ENCODE measurements around the gene ATP5IF1. TPM values are rescaled to one million over a fixed set of nuclear protein-coding genes. Genes with fewer than 3 reads are reported as not detected.

Gene ATP5IF1
- total and polyA plus RNA-seq, 9 of the 15 experiments (the other 6 are each of a cell fraction or from before 2014, with no cell fraction given), result 292 to 1,422 (median 388) TPM

GRCh38 chr1:28195780-28196179 lies 40.1 kb upstream of the ATP5IF1 start:
- Histone ChIP-seq H3K36me3 (ENCODE audit: control insufficient read depth, insufficient read depth, low read length) (peaks cover 33% of the 10 kb centered on the region), H3K4me2 (ENCODE audit: insufficient read depth, low read length) (no peak overlapping the region), H3K4me3 (no peak overlapping the region), H3K4me1 (replicated peaks in 1 of 2; ENCODE audit: control insufficient read depth in 2 of 2, insufficient read depth in 2 of 2, low read length in 2 of 2) (peaks cover 21 to 23% of the 10 kb centered on the region in 2 experiments), H2AFZ (ENCODE audit: low read depth, low read length) (no peak overlapping the region), H3K9me1 (ENCODE audit: control insufficient read depth, insufficient read depth, low read length) (no peaks in the 10 kb centered on the region), H3K79me2 (ENCODE audit: control insufficient read depth, insufficient read depth, low read length) (no peaks in the 10 kb centered on the region), H3K9ac (ENCODE audit: insufficient read depth in 1 of 2, low read depth in 2 of 2, low read length in 2 of 2) (no peak overlapping the region), H4K20me1 (replicated peaks; ENCODE audit: control insufficient read depth, insufficient read depth, low read length) (no peaks in the 10 kb centered on the region), H3K27me3 (ENCODE audit: control insufficient read depth in 2 of 2, insufficient read depth in 2 of 2, low read length in 2 of 2) (no peaks in the 10 kb centered on the region), H3K9me3 (replicated peaks; ENCODE audit: control insufficient read depth, insufficient read depth, low read depth, low read length) (no peaks in the 10 kb centered on the region), H3K27ac (ENCODE audit: extremely low read depth, low read depth, low read length) (no peak overlapping the region)
- in situ Hi-C loops (cut with MboI) (loop anchor here (10.0 kb wide), 1 partner anchor 331 kb away; no protein-coding TSS in a partner anchor), intact Hi-C loops (cut with micrococcal nuclease) (no loop called here)
- no peak for FAIRE-seq
- peak in 1 of 4 experiments; percentile 14 for DNase-seq (ENCODE audit: extremely low read depth in 1 of 4, low spot score in 3 of 4)
- ChIA-PET CTCF (ENCODE audit: low intra/inter-chr PET ratio) (no interaction called here), POLR2A (interaction anchor here (0.9 to 2.5 kb wide), 5 partner anchors 8 to 986 kb away, joined by 3 to 7 read pairs (median 4); no protein-coding TSS in a partner anchor)
- 40% methylated on average over 1 of the region's 1 CpG for WGBS (ENCODE audit: insufficient coverage, low coverage, missing lambda C conversion rate)
- ATAC-seq, result no peak
- BruUV-seq (replicated peaks), result no TSS peak
- TF ChIP-seq RAD21 (CRISPR knock-in tag; conservative IDR thresholded peaks at IDR 0.05 in 1 of 2, IDR thresholded peaks at IDR 0.05 in 1 of 2) (no peak), KDM1A (IDR thresholded peaks at IDR 0.05) (no peak), HMG20B (CRISPR knock-in tag; IDR thresholded peaks at IDR 0.05) (no peak), ZNF76 (CRISPR knock-in tag; IDR thresholded peaks at IDR 0.05; ENCODE audit: borderline replicate concordance) (no peak), MTA1 (IDR thresholded peaks at IDR 0.05; ENCODE audit: borderline replicate concordance) (no peak), ZNF445 (CRISPR knock-in tag; IDR thresholded peaks at IDR 0.05; ENCODE audit: low read depth) (no peak), CTCF (IDR thresholded peaks at IDR 0.05 in 2 of 3, conservative IDR thresholded peaks at IDR 0.05 in 1 of 3; ENCODE audit: insufficient read depth in 2 of 3, low read depth in 1 of 3, low read length in 3 of 3) (no peak), NEUROD1 (IDR thresholded peaks at IDR 0.05; ENCODE audit: borderline replicate concordance, low read depth, low read length, partially characterized antibody) (no peak), EHMT2 (IDR thresholded peaks at IDR 0.05) (no peak), ZNF449 (CRISPR knock-in tag; IDR thresholded peaks at IDR 0.05) (no peak), RCOR1 (IDR thresholded peaks at IDR 0.05; ENCODE audit: borderline replicate concordance in 1 of 2, low read depth in 2 of 2, low read length in 2 of 2) (no peak), ZBTB2 (IDR thresholded peaks at IDR 0.05) (no peak), YBX1 (IDR thresholded peaks at IDR 0.05) (no peak), PTBP1 (IDR thresholded peaks at IDR 0.05; ENCODE audit: low read depth, low read length) (no peak), CREB3L1 (IDR thresholded peaks at IDR 0.05; ENCODE audit: borderline replicate concordance, low read depth) (no peak), ZNF212 (CRISPR knock-in tag; IDR thresholded peaks at IDR 0.05) (no peak), SIN3A (IDR thresholded peaks at IDR 0.05; ENCODE audit: borderline replicate concordance in 2 of 2, control insufficient read depth in 1 of 2, low read depth in 2 of 2, low read length in 2 of 2) (no peak)

All from K562 (cell line).